ENCODE data around the gene ARHGEF28.

ARHGEF28 gene

DNA sequence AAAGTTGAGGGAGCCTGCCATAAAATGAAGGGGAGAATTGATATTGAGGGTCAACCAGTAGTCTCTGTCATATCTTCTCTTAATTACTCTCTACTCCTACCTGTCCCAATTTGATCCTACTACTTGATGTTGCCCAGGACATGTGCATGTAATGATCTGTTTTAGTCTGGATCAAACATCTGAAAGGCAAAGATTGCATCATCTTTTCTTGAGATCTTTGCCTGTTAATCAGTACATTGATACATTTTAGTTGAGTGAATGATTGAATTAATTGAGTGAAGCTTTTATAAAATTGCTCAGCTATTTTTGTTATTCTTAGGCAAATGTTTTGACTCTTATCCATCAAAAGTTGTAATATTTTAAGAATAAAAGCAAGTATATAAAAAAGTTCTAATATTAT is 21.7 kb downstream of the ARHGEF28 start:
- TF ChIP-seq, protein P1, sequence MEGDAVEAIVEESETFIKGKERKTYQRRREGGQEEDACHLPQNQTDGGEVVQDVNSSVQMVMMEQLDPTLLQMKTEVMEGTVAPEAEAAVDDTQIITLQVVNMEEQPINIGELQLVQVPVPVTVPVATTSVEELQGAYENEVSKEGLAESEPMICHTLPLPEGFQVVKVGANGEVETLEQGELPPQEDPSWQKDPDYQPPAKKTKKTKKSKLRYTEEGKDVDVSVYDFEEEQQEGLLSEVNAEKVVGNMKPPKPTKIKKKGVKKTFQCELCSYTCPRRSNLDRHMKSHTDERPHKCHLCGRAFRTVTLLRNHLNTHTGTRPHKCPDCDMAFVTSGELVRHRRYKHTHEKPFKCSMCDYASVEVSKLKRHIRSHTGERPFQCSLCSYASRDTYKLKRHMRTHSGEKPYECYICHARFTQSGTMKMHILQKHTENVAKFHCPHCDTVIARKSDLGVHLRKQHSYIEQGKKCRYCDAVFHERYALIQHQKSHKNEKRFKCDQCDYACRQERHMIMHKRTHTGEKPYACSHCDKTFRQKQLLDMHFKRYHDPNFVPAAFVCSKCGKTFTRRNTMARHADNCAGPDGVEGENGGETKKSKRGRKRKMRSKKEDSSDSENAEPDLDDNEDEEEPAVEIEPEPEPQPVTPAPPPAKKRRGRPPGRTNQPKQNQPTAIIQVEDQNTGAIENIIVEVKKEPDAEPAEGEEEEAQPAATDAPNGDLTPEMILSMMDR (IDR thresholded peaks at IDR 0.05; ENCODE audit: insufficient read depth, low read length, poor library complexity, severe bottlenecking) = no peak

DNA sequence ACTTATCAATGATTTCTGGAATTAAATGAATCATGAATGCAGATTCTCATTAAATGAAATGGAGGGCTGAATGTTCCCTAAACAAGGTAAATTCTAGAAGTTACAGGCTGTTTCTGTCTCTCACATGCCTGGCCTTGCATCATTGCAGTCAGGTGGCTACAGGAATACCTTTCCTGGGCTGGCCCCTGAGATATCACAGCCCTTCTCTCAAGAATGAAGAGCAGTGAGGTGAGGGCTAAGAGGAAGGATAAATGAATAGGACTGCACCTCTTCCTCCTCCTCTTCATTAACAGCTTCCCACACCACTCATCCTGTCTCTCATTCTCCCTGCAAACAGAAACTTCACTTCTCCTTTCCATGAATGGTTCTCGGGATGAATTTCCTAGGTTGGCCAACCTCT is 22.5 kb downstream of the ARHGEF28 start:
- TF ChIP-seq, protein P1 (IDR thresholded peaks at IDR 0.05; ENCODE audit: insufficient read depth, low read length, poor library complexity, severe bottlenecking) = no peak
- Histone ChIP-seq H3K27me3 (replicated peaks; ENCODE audit: control insufficient read depth, insufficient read depth, low read length) (no peaks in the 10 kb centered on the region), H3K4me3 (replicated peaks; ENCODE audit: low read depth, low read length) (no peak overlapping the region), H3K36me3 (ENCODE audit: control insufficient read depth, insufficient read depth, low read length) (no peaks in the 10 kb centered on the region)
- no peak for DNase-seq (ENCODE audit: extremely low read depth, insufficient read length)

More for the DNA sequence above, 21.7 kb downstream of the ARHGEF28 start:
- DNase-seq (ENCODE audit: extremely low read depth, insufficient read length) = no peak
- H3K4me3 ChIP-seq (replicated peaks; ENCODE audit: low read depth, low read length) = no peak overlapping the region
- no peaks in the 10 kb centered on the region for H3K27me3 ChIP-seq (replicated peaks; ENCODE audit: control insufficient read depth, insufficient read depth, low read length)
- no peaks in the 10 kb centered on the region for H3K36me3 ChIP-seq (ENCODE audit: control insufficient read depth, insufficient read depth, low read length)

DNA sequence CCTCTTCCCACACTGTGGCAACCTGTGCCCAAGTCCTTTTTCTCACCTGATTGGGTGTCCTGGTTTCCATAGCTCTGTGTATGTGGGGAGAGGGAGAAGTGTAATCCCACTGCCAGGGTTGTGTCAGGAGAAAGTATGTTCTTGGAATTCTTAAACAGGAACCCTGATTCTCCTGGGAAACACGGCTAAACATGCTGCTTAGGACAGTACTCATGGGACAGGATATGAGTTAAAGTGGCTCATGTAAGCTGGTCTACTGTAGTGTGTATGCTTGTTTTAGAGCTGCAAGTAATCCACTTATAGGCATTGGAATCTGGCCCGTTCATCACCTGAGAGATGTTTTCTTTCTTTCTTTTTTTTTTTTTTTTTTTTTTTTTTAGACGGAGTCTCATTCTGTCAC is 23.9 kb downstream of the ARHGEF28 start:
- no peak for DNase-seq (ENCODE audit: extremely low read depth, insufficient read length)

DNA sequence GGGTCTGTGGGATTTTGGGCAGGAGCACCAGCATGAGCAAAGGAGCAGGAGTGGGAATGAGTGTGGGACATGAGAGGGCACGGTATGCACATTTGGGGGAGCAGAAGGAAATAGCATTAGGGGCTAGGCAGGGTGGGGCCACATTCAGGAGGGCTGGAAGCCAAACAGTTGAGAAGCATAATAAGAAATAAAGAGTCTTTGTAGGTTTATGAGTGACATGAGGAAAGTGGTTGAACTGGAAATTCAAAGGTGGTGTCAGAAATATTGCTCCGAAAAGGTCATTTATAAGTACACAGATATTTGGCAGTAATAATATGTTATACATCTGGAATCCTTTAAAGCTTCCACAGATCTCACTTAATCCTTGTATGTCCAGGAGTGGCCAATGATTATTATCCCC is 26.4 kb downstream of the ARHGEF28 start:
- no peak overlapping the region for H3K4me3 ChIP-seq (replicated peaks; ENCODE audit: low read depth, low read length)
- no peak for DNase-seq (ENCODE audit: extremely low read depth, insufficient read length)
- H3K27me3 ChIP-seq (replicated peaks; ENCODE audit: control insufficient read depth, insufficient read depth, low read length) = no peaks in the 10 kb centered on the region
- TF ChIP-seq, protein P1 (IDR thresholded peaks at IDR 0.05; ENCODE audit: insufficient read depth, low read length, poor library complexity, severe bottlenecking) = no peak
- no peaks in the 10 kb centered on the region for H3K36me3 ChIP-seq (ENCODE audit: control insufficient read depth, insufficient read depth, low read length)

More for the DNA sequence above, 23.9 kb downstream of the ARHGEF28 start:
- Histone ChIP-seq H3K4me3 (replicated peaks; ENCODE audit: low read depth, low read length) (no peak overlapping the region), H3K36me3 (ENCODE audit: control insufficient read depth, insufficient read depth, low read length) (no peaks in the 10 kb centered on the region), H3K27me3 (replicated peaks; ENCODE audit: control insufficient read depth, insufficient read depth, low read length) (no peaks in the 10 kb centered on the region)
- TF ChIP-seq, protein P1 (IDR thresholded peaks at IDR 0.05; ENCODE audit: insufficient read depth, low read length, poor library complexity, severe bottlenecking) = no peak

DNA sequence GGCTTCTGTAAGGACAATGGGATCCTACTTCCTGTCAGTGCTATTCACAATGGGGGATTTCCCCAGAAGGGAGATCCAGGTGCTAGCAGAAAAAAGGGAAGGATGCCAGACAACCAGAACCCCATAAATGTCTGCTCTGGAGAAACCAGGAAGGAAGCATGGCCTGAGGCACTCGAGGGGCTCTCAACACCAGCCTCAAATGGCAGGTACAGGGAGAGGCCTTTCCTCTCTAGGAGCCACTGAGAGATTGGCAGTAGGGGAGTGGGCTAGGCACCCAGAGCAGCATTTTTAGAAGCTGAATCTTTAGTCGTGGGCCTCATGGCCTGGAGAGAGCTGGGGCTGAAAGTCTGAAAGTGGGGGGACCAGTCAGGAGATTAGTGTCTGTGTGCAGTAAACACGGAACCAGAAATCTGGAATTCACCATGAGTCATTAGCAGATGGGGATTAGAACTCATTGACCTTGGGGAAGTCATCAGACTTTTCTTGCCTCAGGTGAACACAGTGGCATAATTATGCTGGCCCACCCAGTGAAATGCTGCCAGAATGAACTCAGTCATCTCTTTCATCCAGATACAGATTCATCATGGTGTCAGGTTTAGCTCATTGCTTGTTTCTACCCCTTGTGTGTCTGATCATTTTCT is 28.3 kb downstream of the ARHGEF28 start:
- H3K27me3 ChIP-seq (replicated peaks; ENCODE audit: control insufficient read depth, insufficient read depth, low read length) = no peaks in the 10 kb centered on the region
- TF ChIP-seq, protein P1 (IDR thresholded peaks at IDR 0.05; ENCODE audit: insufficient read depth, low read length, poor library complexity, severe bottlenecking) = no peak
- peak; percentile 17 for DNase-seq (ENCODE audit: extremely low read depth, insufficient read length)
- no peak overlapping the region for H3K4me3 ChIP-seq (replicated peaks; ENCODE audit: low read depth, low read length)
- H3K36me3 ChIP-seq (ENCODE audit: control insufficient read depth, insufficient read depth, low read length) = no peaks in the 10 kb centered on the region

Data from GM06990 (cell line).